HG03196 (cell line): ENCODE measurements around the gene MRPS7.

Experiments
- ATAC-seq: cut with Tn5 transposase; IDR thresholded peaks from one replicate; pipeline ENCODE4 v1.9.1; 2021; ENCODE audit not compliant: unreplicated experiment

Gene MRPS7

DNA sequence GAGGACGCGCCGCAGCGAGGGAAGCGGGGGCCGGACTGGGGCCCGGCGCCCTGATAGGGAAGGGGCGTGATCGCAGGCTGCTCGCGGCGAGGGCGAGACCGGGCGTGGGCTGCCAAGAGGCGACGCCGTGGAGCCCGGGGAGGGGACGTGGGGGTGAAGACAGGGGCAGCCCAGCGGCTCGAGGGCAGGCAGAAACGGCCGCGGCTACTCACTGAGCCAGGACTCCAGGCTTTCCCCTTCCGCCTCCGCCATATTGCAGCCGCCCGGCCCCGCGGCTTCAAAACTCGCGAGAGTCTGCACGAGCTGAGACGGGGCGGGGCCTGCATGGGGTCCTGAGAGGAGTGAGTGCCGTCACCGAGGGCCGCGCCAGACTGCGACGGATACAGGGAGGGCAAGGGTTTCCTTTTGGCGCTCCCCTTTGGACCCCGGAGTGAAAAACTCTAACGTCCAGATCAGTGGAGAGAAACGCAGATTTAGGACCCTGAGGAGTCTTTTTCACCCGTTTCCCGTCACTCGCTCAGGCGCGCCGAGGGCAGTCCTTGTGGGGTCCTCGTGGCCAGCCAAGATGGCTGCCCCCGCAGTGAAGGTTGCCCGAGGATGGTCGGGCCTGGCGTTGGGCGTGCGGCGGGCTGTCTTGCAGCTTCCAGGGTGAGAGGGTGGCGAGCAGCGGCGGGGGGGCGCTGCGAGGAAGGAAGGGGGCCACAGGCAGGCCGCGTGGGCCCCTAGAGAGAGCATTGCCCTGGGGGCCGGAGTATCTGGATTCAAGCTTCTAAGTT, at the start of gene MRPS7, which contains the start of gene GGA3:
Gene MRPS7, plus strand, starts transcription at position 544 of the 776 bp plus-strand sequence. Its CDS starts 22 bp downstream, at position 566.
Gene GGA3, minus strand, starts transcription at position 271 of the 776 bp plus-strand sequence. Its CDS starts 19 bp downstream, at position 252.
- peak; percentile 90 for ATAC-seq

DNA sequence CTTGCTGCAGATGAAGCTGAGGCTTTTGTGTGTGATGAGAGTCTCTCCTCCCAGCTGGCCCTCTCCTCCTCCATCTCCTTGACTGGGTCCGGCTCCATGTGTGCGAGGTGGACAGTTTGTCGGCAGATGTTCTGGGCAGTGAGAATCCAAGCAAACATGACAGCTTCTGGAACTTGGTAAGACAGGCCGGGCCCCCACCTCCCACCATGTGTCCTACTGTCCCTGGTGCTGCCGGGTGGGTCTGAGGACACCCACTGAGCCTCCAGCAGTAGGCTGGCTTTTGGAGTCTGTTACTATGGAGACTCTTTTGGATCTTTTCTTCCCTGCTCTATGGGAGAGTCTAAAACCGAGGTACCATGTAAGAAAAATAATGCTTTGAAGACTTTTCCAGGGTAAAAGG, 43.5 kb upstream of the MRPS7 start:
- no peak for ATAC-seq

DNA sequence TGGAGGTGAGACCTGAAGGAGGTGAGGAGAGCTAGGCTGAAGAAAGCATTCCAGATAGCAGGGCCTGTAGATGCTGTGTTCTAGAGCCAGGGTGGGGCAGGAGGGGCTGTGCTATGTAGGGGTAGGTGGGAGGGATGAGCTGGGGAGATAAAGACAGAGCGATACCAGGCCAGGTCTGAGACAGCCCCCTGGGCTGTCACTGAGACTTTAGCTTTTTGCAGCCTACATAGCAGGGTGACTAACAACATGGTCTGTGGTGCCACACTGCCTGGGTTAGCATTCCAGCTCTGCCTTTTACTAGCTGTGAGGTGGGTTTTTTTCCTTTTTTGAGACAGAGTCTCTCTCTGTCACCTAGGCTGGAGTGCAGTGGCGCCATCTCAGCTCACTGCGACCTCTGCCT, 41.9 kb upstream of the MRPS7 start:
- ATAC-seq, result no peak

DNA sequence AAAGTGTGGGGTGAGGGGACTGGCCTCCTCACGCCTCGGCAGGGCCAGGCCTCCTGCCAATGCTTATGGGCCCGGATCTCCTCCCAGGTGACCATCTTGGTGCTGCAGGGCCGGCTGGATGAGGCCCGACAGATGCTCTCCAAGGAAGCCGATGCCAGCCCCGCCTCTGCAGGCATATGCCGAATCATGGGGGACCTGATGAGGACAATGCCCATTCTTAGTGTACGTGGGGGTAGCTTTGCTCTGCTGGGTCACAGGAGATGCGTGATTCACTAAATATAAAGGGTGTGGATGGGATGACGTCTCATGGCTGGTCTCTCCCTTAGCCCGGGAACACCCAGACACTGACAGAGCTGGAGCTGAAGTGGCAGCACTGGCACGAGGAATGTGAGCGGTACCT, 36.7 kb upstream of the MRPS7 start:
- ATAC-seq, result no peak

DNA sequence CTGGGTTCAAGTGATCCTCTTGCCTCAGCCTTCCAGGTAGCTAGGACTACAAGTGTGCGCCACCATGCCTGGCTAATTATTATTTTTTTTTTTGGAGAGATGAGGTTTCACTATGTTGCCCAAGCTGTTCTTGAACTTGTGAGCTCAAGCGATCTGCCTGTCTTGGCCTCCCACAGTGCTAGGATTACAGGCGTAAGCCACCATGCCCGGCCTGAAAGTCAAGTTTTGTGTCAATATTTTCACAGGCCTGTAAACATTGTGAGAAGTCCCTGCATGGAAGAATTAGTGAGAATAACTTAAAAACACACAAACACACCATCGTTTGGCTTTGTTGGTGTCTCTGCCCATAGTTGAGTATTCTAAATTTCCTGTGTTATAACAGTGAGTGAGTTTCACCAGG, 34.0 kb upstream of the MRPS7 start:
- ATAC-seq, result no peak

DNA sequence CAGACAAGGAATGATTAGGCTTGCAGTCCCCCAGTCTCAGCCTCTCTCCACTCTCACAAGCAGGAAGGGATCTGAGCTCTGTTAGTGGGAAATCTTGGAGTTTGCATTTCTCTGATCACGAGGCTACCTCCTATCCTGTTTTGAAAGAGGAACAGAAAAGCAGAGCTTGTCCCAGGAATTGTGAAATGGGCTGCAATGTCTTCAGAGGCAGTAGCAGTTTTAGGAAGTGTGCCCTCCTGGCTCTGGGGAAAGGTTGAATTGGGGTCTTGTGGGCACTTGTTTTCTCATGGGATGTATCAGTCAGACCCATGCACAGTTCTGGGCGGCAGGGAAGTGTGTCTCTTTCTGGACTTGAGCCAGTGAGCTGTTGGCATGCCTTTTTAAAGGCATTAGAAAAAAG, 33.4 kb upstream of the MRPS7 start:
- ATAC-seq, result no peak

DNA sequence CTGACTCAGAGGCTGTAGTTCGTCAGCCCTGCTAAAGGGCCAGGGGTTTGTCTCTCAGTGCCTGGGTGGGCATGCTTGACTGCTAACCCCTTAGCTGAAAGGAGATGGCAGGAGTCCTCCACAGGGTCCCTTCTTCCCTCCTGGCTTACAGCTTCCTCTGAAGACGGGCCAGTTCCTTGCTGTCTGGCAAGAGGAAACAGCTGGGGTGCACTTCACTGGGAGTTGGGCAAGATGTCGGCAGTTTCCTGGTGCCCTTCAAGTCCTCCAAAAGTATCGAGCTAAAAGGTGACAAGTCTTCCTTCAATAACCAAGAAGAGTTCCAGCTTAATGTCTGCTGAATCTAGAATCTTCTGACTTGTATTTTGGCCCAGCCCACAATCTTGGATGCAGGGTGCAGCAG, 32.8 kb upstream of the MRPS7 start:
- ATAC-seq, result no peak

DNA sequence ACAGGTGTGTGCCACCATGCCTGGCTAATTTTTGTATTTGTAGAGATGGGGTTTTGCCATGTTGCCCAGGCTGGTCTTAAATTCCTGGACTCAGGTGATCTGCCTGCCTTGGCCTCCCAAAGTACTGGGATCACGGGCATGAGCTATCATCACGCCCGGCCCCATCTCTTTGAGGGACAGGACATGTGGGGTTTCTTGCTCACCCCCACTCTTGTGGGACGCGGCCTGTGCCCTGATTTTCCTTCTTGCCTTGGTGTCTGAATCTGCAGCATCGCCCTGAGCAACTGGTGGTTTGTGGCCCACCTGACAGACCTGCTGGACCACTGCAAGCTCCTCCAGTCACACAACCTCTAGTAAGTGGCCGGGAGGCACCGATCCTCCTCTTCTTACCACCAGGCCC, 30.6 kb upstream of the MRPS7 start:
- no peak for ATAC-seq

DNA sequence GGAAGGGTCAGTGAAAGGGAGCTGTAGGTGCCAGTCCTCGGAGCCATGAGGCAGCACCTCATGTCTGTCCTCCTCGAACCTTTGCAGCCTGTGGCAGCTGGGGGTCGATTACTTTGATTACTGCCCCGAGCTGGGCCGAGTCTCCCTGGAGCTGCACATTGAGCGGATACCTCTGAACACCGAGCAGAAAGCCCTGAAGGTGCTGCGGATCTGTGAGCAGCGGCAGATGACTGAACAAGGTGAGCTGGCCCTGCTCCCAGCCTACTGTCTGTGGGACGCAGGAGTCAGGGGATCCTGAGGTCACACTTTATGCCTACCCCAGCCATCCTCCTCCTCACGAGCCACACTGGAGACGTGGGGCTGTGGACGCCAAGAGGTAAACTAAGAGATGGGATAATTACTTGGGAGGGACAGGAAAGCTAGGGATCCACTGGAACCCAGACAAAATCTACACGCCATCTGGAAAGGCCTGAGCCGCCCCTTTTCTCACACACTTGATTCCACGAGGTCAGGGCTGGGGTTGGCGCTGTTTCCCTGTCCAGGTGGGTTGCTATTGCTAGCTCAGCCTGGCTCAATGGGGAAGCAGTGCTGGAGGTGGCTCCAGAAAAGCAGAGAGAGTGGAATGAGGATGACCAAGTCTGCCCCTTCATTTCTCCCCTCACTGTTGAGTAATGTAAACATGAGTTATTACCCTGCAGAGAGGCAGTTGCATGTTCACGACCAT, 29.8 kb upstream of the MRPS7 start:
- ATAC-seq, result no peak

DNA sequence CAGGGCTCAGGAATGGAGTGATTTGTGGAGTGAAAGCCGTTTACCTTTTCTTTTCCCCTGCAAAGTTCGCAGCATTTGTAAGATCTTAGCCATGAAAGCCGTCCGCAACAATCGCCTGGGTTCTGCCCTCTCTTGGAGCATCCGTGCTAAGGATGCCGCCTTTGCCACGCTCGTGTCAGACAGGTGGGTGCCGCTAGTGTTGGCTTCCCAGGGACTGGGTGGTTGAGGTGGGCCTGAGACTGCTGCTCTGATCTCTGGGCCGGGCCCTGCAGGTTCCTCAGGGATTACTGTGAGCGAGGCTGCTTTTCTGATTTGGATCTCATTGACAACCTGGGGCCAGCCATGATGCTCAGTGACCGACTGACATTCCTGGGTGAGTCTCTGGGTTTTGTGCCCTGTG, 28.9 kb upstream of the MRPS7 start:
- no peak for ATAC-seq

DNA sequence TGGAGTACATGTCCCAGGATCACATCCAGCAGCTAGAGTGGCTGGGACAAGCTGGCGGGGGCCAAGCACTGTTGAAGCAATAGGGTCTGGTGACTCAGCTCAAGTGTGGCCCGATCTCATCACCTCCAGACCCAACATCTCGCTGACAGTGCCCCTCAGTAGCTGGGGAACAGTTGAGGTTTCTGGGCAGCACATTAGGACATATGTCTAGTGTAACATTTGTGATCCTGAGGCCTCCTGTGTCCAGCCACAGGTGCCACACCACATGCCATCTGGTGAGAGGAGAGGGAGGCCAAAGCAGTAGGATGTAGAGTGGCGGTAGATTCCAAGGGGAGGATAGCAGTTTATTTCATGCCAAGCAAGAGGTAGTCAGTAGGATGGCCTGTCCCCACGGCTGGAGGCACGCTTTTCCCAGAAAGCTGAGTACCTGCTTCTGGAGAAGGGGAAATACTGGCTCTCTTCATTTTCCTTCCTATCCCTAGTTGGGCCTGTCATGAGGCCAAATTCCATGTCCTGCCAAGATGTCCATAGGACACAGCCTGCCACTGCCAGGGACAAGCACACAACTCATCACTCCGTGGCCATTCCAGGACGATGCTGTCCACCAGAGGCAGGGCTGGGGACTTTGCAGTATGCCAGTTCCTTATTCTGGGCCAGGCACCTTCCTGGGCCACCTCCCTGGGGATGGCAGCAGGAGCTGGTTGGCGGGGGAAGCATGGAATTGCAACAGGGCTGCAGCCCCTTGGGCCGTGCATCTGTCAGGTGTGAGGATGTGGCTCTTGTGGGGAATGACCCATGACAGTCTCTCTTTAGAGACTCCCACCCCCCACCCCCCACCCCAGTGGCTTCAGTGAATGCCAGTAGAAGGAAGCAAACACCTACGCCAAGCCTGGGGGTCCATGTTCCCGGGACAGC, 24.3 kb upstream of the MRPS7 start:
- ATAC-seq, result no peak

DNA sequence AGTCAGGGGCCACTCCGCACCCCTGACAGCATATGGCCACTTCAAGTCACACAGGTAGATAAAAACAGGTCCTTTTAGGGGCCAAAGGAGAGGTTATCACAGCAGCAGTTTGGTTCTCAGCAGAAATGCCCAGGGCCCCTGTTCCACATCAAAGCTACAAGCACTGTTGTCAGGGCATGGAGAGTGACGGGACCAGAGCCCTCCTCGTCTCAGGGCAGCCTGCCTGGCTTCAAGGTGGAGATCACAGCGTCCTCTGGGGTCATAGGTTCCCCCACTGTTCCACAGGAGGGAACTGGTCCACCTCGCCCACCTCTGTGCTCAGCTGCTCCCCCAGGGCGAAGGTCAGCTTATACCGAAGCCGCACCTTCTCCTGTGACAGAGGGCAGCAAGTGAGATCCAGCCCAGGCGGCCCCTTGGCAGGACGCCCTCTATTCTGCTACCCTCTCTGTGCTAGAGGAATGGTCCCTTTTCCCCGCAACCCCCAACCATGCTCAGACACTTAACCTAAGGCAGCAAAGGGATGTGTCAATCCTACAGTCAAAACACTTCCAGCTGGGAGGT, 23.6 kb upstream of the MRPS7 start:
- no peak for ATAC-seq

DNA sequence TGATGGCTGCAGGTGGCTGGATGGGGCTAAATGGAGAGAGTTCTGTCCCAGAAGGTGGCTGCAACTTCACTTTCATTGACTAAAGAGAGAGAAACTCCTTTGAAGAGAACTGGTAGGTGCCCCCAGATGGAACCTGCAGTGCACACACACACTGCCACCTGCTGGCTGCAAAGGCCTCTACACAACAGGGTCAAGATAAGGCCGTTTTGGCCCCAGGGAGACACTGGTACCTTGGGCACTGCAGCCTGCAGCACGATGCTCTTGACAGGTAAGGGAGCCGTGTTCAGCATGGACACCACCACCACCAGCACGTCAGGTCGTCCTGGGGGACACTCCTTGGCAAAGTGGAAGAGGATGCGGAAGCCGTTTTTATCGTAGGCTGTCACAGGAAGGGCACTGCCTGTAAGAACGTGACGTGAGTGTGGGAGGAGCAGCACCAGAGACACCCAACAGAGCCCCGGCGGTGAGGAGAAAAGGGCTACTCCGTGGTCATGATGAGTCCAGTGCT, 22.9 kb upstream of the MRPS7 start:
- no peak for ATAC-seq

DNA sequence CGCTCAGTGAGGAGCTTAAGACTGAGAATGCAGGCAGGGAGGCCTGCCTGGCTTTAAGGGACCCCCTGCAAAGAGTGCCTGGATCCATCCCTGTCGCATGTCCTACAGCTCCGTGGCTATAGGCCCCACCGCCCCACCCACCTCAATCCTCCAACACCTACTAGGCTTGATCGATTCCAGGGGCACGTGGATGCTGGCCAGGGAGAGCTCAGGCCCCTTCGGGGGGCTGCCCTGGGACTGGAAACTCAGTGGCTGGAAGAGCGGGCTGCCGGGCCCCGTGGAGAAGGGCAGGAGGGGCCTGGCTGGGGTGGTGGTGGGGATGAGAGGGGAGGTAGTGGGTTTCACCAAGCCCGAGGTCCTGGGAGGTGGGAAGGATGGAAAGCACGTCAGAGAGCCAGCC, 22.5 kb upstream of the MRPS7 start:
- no peak for ATAC-seq

DNA sequence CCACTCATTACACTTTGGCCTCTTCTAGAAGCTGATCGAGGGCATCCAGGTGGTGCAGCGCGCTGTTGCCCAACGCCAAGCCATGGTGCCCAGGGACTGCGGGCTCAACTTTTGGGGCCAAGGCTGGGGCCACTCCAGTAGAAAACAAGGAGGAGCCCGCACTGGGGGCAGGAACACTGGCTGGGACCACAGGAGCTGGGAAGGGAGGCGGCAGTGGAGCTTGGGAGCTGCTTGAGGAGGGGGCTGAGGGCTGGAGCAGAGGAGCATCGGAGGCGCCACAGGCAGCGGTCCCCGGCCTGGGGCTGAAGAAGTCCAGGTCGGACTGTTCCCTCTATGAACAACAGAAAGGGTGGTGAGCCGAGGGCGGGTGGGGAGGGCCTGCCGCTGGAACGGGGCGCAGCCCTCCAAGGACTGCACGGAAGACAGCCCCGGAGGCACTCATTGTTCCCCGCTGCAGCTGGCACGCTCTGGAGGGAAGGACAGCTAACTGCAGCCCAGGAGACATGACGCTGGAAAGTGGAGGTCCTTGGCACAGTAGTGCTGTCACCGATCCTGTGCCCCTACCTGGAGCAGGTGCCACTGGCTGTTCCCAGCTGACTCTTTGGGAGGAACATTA, 21.8 kb upstream of the MRPS7 start:
- no peak for ATAC-seq

DNA sequence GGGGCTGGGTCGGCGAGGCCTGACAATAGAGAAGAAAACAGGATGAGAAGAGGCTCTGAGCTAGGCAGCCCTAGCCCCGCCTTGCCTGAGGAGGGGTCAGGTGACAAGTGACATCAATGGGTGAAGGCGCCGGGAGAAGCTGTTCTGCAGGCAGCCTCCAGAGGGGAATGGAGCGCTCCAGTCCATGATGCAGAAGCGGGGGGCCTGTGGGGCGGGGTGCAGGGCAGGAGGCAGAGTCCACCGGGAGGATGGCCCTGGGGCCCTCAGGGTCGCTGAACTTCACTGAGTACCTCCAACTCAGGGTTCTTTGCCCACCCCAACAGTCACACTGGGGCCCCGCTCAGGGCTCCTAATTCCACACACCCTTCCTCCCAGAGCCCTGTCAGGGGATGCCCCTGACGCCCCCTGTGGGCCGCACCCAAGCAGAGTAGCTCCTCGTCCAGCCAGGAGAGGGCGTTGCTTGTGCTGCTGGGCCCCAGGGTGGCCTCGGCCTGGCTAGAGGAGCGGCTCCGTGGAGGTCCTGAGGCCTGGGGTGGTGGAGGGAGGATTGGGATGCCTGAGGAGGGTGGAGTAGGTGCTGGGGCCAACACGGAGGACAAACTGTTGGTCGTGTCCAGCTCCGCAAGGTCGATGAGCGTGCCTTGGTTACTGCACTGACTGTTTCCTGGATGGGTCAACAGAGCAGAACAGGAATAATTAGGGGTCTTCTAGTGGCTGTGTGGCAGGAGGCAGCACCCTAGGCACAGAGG, 21.1 kb upstream of the MRPS7 start:
- no peak for ATAC-seq

DNA sequence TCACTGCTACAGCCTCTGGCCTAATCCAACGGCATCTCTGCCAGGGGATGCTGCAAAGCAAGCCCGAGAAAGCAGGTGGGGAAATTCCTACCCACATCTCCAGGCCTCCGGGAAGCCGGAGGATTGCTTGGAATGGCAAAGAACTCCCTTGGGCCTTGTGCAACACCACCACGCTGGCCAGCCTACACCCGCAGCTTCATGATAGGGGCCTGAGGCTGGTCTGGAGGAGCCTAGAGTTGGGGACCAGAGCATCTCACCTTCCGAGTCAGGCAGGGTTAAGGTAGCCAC, 20.6 kb upstream of the MRPS7 start:
- no peak for ATAC-seq

DNA sequence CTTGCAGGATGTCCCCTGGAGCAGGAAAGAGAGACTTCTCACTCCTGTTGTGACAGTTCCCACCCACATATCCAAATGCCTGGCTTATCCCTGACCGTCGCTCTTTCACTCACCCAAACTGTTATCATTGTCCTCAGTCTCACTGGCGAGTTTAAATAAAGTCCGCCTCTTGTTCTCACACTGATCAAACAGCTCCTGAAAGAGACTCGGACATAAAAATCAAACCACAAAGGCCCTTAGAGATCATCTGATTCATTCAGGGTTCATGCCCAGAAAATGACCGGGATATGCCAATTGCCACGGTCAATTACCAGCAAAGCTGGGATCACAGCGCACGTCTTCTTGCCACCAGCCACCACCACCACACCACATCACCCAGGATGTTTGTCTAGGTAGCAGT, 20.2 kb upstream of the MRPS7 start:
- ATAC-seq, result no peak

DNA sequence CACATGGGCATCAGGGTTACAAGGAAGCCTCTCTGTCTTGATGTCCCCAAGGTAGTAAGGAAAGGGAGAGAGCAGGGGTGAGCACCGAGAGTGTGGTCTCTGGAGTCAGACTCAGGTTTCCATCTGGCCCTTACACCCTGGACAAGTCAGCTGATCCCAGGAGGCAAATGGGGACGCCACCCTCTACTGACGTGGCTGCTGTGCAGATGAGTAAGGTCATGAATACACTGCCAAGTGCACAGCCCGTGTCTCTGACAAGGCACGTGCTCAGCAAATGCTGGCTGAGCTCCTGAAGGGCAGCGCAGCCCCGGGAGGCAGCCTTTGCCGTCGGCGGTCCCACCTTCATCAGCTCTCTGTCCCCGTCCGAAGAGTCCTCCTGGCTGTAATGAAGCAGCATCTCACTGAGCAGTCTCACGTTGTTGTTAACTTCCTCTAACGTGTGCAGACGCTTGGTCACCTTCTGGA, 19.7 kb upstream of the MRPS7 start:
- no peak for ATAC-seq
